SK-N-DZ (cell line): ENCODE data around the gene ERBIN. TPM values are rescaled to one million over a fixed set of nuclear protein-coding genes. Genes with fewer than 3 reads are reported as not detected.
"Not testable (repeated sequence)": the region's sequence is repeated elsewhere in the genome, so short reads cannot be mapped to it uniquely, and the experiment has no call there.

Experiments
- DNase-seq: peaks from one replicate; pipeline ENCODE4 v3.0.0-alpha.2; 2015; ENCODE audit warnings: low spot score
- polyA plus RNA-seq, 2 experiments: library from polyadenylated mRNA; depleted of rRNA; stranded (reverse); fragments of >200 nt; gene quantifications; 2 replicates each; pipeline ENCODE4 v1.2.3, GENCODE V29; 2014

ERBIN gene, protein sequence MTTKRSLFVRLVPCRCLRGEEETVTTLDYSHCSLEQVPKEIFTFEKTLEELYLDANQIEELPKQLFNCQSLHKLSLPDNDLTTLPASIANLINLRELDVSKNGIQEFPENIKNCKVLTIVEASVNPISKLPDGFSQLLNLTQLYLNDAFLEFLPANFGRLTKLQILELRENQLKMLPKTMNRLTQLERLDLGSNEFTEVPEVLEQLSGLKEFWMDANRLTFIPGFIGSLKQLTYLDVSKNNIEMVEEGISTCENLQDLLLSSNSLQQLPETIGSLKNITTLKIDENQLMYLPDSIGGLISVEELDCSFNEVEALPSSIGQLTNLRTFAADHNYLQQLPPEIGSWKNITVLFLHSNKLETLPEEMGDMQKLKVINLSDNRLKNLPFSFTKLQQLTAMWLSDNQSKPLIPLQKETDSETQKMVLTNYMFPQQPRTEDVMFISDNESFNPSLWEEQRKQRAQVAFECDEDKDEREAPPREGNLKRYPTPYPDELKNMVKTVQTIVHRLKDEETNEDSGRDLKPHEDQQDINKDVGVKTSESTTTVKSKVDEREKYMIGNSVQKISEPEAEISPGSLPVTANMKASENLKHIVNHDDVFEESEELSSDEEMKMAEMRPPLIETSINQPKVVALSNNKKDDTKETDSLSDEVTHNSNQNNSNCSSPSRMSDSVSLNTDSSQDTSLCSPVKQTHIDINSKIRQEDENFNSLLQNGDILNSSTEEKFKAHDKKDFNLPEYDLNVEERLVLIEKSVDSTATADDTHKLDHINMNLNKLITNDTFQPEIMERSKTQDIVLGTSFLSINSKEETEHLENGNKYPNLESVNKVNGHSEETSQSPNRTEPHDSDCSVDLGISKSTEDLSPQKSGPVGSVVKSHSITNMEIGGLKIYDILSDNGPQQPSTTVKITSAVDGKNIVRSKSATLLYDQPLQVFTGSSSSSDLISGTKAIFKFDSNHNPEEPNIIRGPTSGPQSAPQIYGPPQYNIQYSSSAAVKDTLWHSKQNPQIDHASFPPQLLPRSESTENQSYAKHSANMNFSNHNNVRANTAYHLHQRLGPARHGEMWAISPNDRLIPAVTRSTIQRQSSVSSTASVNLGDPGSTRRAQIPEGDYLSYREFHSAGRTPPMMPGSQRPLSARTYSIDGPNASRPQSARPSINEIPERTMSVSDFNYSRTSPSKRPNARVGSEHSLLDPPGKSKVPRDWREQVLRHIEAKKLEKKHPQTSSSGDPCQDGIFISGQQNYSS (N-terminal part only)
- polyA plus RNA-seq (2014; cell fraction: cytosol; rRNA removed): 22.2 TPM in 2 replicates
- 28.5 and 30.4 TPM in 2 replicates for polyA plus RNA-seq (2014; cell fraction: nucleus; rRNA removed)

DNA sequence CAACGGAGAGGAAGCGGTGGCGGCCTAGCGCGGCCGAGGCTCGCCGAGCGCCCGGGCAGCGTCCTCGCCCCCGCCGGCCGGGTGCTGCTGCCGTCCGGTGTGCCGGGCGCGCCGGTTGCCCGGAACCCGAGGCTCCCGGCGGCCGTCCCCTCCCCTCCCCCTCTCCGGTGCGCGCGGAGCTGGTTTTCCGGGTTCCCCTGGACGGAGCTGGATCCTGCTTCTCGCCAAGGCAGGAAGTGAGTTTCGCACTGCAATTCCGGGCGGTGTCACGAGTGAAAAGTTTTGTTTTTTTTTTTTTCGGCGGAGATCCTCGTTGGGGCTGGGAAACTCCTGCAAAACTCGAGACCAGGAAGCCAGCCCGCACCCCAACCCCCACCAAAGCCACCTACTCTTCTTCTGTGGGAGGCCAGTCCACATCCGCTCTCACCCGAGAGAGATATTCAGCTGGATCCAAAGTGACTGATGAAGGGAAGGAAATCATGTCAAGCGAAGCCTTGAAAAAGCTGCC lies at the start of gene ERBIN:
Gene ERBIN (plus strand): TSS at position 300 of the 508 bp plus-strand sequence. CDS start 66,144 bp downstream, outside the sequence.
- DNase-seq: peak; percentile 36

DNA sequence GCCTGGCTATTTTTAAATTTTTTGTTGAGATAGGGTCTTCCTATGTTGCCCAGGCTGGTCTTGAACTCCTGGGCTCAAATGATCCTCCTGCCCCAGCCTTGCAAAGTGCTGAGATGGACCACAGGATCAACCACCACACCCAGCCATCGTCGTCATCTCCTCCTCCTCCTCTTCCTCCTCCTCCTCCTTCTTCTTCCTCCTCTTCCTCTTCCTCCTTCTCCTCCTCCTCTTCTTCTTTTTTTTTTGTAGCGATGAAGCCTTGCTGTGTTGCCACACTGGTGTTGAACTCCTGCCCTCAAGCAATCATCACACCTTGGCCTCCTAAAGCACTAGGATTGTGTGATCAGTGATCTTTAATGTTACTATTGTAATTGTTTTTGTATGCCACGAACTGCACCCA lies 49.4 kb upstream of the ERBIN start:
- no peak for DNase-seq

DNA sequence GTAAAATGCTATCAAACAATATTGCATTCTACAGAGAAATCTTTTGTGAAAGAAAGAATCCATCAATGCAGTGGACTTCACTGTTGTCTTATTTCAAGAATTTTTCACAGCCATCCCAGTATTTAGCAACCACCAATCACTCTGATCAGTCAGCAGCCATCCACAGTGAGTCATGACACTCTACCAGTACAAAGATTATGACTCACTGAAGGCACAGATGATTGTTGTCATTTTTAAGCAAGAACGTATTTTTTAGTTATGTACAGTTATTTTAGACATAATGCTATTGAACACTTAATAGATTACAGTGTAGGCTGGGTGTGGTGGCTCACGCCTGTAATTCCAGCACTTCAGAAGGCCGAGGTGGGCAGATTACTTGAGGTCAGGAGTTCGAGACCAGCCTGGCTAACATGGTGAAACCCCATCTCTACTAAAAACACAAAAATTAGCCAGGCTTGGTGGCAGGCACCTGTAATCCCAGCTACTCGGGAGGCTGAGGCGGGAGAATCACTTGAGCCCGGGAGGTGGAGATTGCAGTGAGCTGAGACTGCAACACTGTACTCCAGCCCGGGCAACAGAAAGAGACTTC lies 46.6 kb upstream of the ERBIN start:
- not testable (repeated sequence) for DNase-seq

DNA sequence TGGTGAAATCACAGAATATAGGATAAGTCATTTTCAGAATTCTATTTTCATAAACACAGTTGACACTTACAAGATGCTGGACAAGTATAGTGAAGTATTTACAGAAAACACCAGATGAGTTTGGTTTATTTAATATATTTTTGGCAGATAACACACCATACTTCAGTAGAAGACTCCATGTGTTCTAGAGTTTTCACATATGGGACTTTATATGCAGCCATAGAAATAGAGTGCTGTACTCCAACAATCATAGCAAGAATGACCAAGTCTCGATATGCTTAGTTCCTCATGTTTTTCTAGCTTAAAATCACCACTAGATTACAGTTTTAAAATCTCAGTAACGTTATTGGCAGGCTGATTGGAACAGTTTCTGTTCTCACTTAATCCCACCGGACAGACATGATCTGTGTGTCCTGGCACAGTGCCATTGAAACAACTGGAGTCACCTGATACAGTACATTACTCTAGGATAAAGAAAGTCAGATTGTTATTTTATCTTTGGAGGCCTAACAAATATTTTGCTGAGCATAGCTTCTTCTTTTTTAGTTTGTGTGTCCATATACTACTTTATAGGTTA lies 45.8 kb upstream of the ERBIN start:
- DNase-seq: no peak

DNA sequence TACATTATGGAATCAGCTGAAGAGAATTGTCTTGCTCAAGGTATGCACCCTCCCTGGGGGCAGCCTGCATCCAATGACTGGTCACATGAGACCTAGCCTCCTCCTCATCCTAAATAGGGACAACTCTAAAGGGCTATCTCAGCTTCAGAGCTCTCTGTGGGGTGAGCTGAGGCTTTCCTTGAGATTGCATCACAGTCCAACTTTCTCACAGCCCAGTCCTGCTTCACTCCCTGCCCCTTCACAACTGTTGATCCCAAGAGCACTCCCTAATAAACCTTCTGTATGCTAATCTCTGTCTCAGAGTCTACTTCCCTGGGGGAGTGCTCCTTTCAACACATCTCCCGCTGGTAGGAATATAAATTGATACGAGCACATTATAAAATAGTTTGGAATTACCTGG lies 44.1 kb upstream of the ERBIN start:
- no peak for DNase-seq

DNA sequence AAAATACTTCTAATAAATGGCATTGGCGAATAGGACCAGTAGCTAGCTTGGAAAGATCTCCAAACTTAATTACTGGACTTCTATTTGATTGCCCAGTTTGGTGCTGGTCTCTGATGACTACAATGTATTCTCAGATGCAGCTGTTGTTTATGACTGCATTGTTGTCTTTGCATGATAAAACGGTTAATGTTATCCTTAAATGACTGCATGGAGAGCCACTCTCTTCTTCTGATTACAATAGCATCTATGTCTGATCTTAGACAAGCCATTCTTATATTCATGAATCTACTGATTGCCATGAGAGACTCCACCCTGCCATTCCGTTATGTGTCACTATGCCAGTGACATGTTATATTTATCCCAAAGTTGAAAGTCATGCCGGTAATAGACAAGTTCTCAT lies 42.9 kb upstream of the ERBIN start:
- no peak for DNase-seq

DNA sequence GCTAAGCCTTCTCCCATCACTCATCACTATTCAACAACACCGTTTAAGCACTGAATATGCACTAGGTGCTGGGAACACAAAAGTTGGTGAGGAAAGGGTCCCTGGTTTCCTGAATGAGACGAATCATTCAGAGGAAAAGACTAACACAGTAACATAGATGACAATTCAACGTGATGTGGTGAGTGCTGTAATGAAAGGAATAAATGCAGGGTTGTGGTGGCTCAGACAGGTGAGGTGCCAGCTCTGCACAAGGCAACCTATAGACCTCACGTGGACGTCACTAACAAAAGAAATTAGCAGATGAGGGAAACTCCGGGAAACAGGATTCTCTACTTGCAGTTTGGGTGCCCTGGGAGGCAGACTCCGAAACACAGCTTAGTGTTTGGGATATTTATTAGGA lies 40.0 kb upstream of the ERBIN start:
- DNase-seq: no peak

DNA sequence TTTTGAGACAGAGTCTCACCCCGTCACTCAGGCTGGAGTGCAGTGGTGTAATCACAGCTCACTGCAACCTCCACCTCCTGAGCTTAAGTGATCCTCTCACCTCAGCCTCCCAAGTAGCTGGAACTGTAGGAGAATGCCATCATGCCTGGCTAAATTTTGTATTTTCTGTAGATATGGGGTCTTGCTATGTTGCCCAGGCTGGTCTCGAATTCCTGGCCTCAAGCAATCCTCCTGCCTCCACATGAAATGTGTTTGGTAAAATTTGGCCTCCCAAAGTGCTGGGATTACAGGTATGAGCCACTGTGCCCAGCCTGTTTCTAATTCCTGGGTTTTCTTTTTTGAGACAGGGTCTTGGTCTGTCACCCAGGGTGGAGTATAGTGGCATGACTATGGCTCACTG lies 34.4 kb upstream of the ERBIN start:
- not testable (repeated sequence) for DNase-seq

DNA sequence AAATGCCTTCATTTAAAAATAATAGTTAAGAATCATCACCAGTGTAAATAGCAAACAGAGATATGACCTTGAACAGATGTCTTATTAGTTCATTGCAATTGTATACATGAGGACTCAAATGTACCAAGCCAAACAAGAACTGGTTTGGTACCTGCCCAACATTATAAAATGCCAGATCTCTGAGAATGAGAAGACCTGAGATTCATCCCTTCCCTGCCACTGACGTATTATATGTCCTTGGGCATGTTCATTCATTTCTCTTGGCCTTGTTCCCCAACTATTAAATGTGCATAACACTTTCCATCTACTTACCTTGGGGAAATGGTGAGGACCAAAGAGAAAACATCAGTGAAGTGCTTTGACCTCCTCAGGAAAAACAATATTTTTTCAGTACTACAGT lies 33.6 kb upstream of the ERBIN start:
- DNase-seq: no peak

DNA sequence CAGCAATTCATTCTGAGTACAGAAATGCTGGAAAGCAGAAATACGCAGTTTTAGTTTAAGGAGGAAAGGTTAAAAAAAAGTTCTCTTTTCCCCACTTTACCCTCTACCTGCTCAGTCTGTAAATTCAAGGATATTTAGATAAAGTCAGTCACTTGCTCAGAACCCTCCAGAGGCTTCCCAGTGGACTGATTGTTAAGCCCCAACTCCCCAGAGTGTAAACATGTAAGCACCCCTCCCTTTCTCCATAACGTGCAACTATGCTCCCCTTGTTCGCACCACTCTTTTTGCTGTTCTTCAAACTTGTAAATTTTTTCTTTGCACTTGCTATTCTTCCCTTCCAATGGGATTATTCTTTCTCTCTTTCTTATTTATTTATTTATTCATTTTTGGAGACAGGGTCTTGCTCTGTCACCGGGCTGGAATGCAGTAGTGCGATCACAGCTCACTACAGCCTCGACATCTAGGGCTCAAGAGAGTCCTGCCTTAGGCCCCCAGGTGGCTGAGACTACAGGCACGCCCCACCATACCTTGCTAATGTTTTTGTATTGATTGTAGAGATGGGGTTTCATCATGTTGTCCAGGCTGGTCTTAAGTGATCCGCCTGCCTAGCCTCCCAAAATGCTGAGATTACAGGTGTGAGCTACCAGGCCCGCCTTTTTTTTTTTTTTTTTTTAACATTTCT lies 32.5 kb upstream of the ERBIN start:
- no peak for DNase-seq

DNA sequence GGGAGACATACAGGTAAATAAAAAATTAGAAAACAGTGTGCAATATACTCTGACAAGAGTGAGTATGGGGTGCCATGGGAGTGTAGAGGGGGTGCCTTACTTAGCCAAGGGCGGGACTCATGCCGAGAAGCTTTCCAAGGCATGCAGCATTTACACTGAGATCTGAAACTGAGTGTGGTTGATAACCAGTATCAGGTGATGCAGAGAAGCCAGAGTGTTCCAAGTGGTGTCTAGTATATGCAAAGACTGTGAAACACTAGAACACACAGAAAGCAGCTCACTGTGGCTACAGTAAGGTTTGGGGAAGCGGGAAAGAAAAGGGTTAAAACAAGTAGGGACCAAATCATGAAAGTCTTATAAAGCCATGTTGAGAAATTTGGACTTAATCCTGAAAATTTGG lies 30.5 kb upstream of the ERBIN start:
- DNase-seq: no peak

DNA sequence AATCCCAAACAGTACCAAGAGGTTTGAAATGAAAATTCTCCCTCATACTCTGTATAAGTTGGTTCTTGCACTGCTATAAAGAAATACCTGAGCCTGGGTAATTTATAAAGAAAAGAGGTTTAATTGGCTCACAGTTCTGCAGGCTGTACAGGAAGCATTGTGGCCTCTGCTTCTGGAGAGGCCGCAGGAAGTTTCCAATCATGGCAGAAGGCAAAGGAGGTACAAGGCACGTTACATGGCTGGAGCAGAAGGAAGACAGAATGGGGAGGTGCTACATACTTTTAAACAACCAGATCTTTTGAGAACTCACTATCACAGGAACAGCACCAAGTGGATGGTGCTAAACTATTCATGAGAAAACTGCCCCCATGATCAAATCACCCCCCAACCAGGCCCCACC lies 25.6 kb upstream of the ERBIN start:
- DNase-seq: no peak

DNA sequence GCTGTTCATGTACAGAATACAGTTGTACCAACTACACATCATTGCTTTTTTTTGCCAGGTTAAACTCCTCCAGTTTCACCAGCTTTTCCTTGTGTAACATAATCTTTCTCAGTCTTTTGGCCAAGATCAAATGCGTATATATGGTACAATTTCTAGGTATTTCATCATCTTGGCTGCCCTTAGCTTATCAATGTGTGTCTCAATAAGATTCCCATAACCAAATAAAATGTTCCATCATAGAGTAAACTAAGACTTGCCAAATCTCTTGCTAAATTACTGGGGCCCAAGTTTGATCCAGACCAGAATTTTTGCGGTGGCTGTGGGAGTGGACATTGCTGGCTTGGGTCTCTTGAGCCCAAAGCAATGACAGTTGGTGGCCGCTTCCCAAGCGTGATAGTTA lies 24.3 kb upstream of the ERBIN start:
- DNase-seq: no peak

DNA sequence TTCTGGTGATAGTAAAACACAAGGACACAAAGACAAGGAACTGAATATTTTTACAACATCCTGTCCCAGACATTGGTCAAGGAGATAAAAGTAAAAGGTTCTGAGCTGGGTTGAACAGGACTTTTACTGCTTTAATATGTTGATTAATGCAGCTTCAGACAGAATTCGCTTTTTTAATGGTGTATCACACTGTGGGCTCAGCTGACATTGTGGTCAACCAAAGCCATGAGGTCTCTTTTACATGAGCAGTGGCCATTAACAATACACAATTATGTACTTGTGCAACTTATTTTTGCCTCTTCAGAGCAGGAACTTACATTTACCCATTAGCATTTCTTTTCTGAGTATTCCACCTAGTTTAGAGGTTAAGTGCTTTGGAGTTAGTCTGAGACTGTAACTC lies 22.8 kb upstream of the ERBIN start:
- no peak for DNase-seq

DNA sequence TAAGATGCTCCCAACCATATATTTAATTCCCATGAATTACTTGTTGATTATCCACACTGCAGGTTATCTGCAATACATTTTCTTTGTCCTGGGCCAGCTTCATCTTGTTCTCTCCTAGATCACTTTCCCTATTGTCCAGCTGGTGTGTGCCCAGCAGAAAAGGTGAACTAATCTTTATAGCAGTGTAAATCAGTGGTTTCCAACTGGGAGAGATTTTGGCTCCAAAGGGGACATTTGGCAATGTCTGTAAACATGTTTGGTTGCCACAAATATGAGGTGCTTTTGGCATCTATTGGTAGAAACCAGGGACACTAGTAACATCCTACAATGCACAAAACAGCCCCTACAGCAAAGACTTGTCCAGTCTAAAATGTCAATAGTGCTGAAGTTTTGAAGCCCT lies 20.1 kb upstream of the ERBIN start:
- DNase-seq: no peak

DNA sequence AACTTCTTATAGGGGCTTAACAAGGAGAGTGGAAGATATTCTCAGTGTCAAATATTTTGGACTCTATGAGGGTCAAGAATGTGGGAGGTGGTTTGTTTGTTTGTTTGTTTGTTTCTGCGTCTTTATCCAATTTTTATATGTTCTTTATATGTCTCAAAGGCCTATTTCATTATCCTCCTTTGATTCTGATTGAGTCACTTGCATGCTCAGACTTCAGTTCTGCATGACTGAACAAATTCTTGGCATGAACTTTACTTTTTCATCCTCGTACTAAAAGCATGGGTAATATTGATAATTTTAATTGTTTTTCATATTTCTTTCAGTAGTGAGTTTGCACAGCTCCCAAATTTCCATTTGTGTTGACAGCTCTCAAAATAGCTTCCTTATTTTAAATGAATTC lies 19.2 kb upstream of the ERBIN start:
- no peak for DNase-seq

DNA sequence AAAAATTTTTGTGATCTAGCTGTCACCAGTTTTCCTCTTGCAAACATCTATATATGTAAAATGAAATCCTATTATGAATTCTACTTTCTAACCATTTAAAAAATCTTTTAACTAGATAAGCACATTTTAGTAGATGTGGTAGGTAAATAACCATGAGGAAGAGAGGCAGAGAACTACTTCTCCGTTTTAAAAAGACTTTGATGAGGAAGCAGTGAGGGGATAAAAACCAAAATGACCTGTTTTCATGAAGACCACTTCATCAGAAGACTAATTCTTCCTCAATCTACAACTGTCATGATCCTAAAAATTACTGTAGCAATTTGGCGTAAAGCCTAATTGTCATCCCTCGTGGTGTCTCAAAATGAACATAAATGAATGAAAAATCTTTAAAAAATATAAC lies 15.7 kb upstream of the ERBIN start:
- no peak for DNase-seq

DNA sequence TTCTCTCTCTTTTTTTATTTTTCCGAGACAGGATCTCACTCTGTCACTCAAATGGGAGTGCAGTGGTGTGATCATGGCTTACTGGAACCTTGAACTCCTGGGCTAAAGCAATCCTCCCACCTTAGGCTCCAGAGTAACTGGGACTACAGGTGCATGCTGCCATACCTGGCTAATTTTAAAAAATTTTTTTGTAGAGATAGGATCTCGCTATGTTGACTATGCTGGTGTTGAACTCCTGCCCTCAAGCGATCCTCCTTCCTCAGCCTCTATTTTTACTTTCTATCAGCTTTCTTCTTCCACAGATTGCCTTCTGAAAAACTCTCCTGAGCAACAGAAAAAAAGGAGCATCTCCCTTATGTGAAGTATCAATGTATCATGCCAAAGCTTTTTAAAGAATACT lies 14.1 kb upstream of the ERBIN start:
- DNase-seq: no peak

DNA sequence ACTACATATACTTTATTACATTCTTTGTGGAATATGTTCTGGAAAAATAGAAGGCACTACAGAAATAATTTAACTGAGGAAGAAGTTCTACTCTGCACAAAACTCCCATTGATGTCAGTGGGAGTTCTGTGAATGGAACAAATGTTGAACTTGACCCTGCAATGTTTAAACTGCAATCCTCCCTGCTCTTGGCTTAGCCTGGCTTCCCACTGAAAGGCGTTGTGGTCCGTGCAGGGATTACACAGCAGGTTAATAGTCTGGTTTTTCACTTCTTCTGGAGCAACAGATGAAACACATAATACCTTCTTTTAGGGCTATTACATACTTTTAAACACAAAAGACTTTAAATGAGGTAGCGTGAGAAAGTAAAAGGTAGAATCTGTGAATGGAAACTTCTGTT lies 12.9 kb upstream of the ERBIN start:
- DNase-seq: no peak

DNA sequence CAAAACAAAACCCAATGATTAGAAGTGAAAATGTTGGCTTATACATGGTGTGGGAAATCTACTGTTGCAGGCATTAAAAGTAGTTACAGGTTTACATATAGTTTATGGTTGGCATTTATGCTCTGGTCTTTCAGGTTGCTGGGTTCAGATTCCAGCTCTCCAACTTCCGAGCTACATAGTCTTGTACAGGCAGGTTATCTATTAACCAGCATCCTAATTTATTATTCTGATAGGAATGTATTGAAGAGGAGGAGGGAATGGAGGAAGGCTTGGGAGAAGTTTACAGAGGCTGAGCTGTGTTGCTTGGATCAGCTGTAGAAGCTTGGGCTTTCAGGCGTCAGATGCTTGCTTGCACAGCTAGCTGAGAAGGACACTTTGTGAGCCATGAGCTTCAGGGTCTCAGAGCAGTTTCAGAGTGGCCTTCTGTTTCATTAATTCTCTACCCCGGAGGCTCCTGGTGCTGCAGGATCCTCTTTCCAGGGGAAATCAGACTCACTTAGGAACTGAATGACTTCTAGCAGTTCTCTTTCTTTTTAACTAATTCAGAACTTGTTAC lies 11.7 kb upstream of the ERBIN start:
- DNase-seq: no peak
